Measurements from ENCODE around the gene HADHA. TPM values are rescaled to one million over a fixed set of nuclear protein-coding genes. Genes with fewer than 3 reads are reported as not detected.

The HADHA gene
- total and polyA plus RNA-seq, 2 donors (not counting 3 experiments of a cell fraction or from before 2014, with no cell fraction given) = 79.4 to 158 TPM

DNA sequence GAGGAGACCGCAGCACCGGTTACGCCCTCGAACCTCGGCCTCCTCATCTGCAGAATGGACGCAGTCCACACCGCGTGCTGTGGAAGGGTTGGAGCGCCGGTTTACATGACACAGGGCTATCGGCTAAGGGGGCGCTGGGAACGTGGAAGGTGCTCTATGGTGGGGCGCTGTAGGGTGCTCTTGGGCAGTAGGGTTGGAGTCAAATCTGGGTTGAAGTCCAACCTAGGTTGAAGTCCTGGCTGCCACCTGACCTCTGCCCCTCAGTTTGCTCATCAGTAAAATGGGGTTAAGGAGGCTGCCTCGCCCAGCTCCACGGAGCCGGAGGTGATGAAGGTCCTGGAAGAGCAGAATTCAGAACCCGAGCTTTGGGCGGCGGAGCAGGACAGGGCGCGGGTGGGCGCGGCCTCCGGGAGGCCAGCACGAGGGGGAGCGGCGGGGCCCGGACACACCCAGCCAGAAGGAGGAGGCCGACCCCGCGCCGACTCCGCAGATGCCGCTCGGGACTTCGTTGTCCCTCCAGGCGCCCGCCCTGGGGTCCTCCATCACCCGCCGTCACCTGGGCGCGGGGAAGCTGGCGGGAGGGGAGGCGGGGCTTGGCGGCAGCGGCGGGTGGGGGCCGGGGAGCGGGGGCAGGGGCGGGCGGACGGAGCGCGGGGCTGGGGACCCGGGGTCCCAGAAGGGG is 72.1 kb downstream of the HADHA start:
- no TSS peak for BruUV-seq (replicated peaks)
- no peaks in the 10 kb centered on the region for H4K20me1 ChIP-seq (replicated peaks; ENCODE audit: control insufficient read depth, extremely low read depth, insufficient read depth, low read length)
- H3K9me3 ChIP-seq (replicated peaks; ENCODE audit: control insufficient read depth, insufficient read depth, low read length) = no peaks in the 10 kb centered on the region
- peaks cover 11 to 17% of the 10 kb centered on the region in 2 experiments for H3K27me3 ChIP-seq (ENCODE audit: control insufficient read depth in 2 of 2, insufficient read depth in 2 of 2, low read length in 2 of 2)
- H3K4me2 ChIP-seq (ENCODE audit: insufficient read depth, low read length) = no peak overlapping the region
- H2AFZ ChIP-seq (ENCODE audit: low read depth, low read length) = no peak overlapping the region
- no peak overlapping the region for H3K27ac ChIP-seq (ENCODE audit: insufficient read depth, low read depth, low read length)
- no peaks in the 10 kb centered on the region for H3K4me1 ChIP-seq (ENCODE audit: control insufficient read depth, extremely low read depth, insufficient read depth, low read length)
- CTCF ChIA-PET = interaction anchor here (2.1 to 2.9 kb wide), 2 partner anchors 9 to 12 kb away, joined by 6 to 20 read pairs; no protein-coding TSS in a partner anchor
- intact Hi-C loops (cut with micrococcal nuclease) = no loop called here
- FAIRE-seq = no peak
- peak overlapping the region in 1 of 3 experiments; percentile 15 for H3K4me3 ChIP-seq (replicated peaks in 1 of 3; ENCODE audit: insufficient read depth in 1 of 3, low read depth in 1 of 3, low read length in 3 of 3)
- dilution Hi-C loops (cut with MboI; ENCODE audit: extremely low pct_ligation_motif_present, low sequenced_read_pairs) = no loop called here
- H3K36me3 ChIP-seq (ENCODE audit: control insufficient read depth in 2 of 2, extremely low read depth in 1 of 2, insufficient read depth in 2 of 2, low read length in 2 of 2) = no peaks in the 10 kb centered on the region
- POLR2A ChIA-PET = no interaction called here
- H3K9me1 ChIP-seq (replicated peaks; ENCODE audit: control insufficient read depth, extremely low read depth, insufficient read depth, low read length) = no peaks in the 10 kb centered on the region
- DNase-seq (ENCODE audit: low read depth, low spot score) = no peak
- TF ChIP-seq JUN (IDR thresholded peaks at IDR 0.05; ENCODE audit: borderline replicate concordance, insufficient read depth, insufficient read length, low read depth) (no peak), GATA2 (IDR thresholded peaks at IDR 0.05; ENCODE audit: insufficient read depth, insufficient read length, low read depth, low read length) (no peak), POLR2AphosphoS5 (IDR thresholded peaks at IDR 0.05; ENCODE audit: insufficient read depth, low read depth, low read length) (no peak), FOS (IDR thresholded peaks at IDR 0.05; ENCODE audit: borderline replicate concordance, insufficient read depth, low read length) (no peak), MYC (IDR thresholded peaks at IDR 0.05; ENCODE audit: low read depth, low read length) (no peak), EZH2 (IDR thresholded peaks at IDR 0.05; ENCODE audit: borderline replicate concordance, low read depth, low read length, severe bottlenecking) (no peak), POLR2A (IDR thresholded peaks at IDR 0.05; ENCODE audit: low read depth, low read length) (no peak)
- TF ChIP-seq, protein P1, sequence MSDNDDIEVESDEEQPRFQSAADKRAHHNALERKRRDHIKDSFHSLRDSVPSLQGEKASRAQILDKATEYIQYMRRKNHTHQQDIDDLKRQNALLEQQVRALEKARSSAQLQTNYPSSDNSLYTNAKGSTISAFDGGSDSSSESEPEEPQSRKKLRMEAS (IDR thresholded peaks at IDR 0.05; ENCODE audit: insufficient read depth, insufficient read length) = no peak
- TF ChIP-seq, protein P2, sequence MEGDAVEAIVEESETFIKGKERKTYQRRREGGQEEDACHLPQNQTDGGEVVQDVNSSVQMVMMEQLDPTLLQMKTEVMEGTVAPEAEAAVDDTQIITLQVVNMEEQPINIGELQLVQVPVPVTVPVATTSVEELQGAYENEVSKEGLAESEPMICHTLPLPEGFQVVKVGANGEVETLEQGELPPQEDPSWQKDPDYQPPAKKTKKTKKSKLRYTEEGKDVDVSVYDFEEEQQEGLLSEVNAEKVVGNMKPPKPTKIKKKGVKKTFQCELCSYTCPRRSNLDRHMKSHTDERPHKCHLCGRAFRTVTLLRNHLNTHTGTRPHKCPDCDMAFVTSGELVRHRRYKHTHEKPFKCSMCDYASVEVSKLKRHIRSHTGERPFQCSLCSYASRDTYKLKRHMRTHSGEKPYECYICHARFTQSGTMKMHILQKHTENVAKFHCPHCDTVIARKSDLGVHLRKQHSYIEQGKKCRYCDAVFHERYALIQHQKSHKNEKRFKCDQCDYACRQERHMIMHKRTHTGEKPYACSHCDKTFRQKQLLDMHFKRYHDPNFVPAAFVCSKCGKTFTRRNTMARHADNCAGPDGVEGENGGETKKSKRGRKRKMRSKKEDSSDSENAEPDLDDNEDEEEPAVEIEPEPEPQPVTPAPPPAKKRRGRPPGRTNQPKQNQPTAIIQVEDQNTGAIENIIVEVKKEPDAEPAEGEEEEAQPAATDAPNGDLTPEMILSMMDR (IDR thresholded peaks at IDR 0.05; ENCODE audit: extremely low read depth in 1 of 2, insufficient read depth in 1 of 2, low read depth in 1 of 2, low read length in 2 of 2) = no peak
- no peak overlapping the region for H3K9ac ChIP-seq (replicated peaks; ENCODE audit: extremely low read depth, insufficient read depth, low read length)
- H3K79me2 ChIP-seq (ENCODE audit: control insufficient read depth, insufficient read depth, low read length) = no peaks in the 10 kb centered on the region
